Neural crest cell (in vitro differentiated cells): ENCODE data around the gene AGBL4. TPM values are rescaled to one million over a fixed set of nuclear protein-coding genes. Genes with fewer than 3 reads are reported as not detected.

ENCODE experiments used
- DNase-seq: peaks from one replicate; pipeline ENCODE4 v3.0.0; 2021; ENCODE audit warnings: low read depth, mixed read lengths, low spot score
- H3K27ac Mint-ChIP-seq: one replicate; pipeline ENCODE4 v1.8.0; 2021; ENCODE audit warnings: mild to moderate bottlenecking, mixed read lengths; ENCODE audit not compliant: unreplicated experiment
- H3K27me3 Mint-ChIP-seq: 2 replicates; pipeline ENCODE4 v1.8.0; 2021; ENCODE audit warnings: low read depth, mild to moderate bottlenecking, mixed read lengths
- H3K36me3 Mint-ChIP-seq: 2 replicates; pipeline ENCODE4 v1.8.0; 2021; ENCODE audit warnings: low read depth, mild to moderate bottlenecking, mixed read lengths
- H3K4me1 Mint-ChIP-seq: 2 replicates; pipeline ENCODE4 v1.8.0; 2021; ENCODE audit warnings: mixed read lengths
- H3K4me3 Mint-ChIP-seq: one replicate; pipeline ENCODE4 v1.8.0; 2021; ENCODE audit warnings: mild to moderate bottlenecking, mixed read lengths
- H3K9me3 Mint-ChIP-seq: 2 replicates; pipeline ENCODE4 v1.8.0; 2021; ENCODE audit warnings: mixed read lengths
- CTCF ChIP-seq: fragments of 200-600 bp; sonication (generic); conservative IDR thresholded peaks from 2 replicates; pipeline ENCODE4 v1.5.0; 2021; ENCODE audit warnings: antibody characterized with exemption, mild to moderate bottlenecking
- total RNA-seq: library from RNA; stranded (reverse); gene quantifications from 2 replicates; pipeline ENCODE4 v1.2.1, GENCODE V29; 2021

Gene AGBL4
- total RNA-seq, 1 donor from 2014 or later: 0.09 TPM

- Mint-ChIP-seq H3K4me1 (peaks cover 9% of the 10 kb centered on the region), H3K9me3 (no peaks in the 10 kb centered on the region), H3K36me3 (no peaks in the 10 kb centered on the region), H3K27me3 (peaks cover 8% of the 10 kb centered on the region), H3K27ac (no peak overlapping the region), H3K4me3 (no peak overlapping the region)
- no peak for TF ChIP-seq CTCF
- DNase-seq: no peak
These were observed 1406.5 kb downstream of the AGBL4 start for GRCh38 chr1:48617252-48617651.

- H3K27ac Mint-ChIP-seq: no peak overlapping the region
- DNase-seq: no peak
- peaks cover 9% of the 10 kb centered on the region for H3K4me1 Mint-ChIP-seq
- H3K9me3 Mint-ChIP-seq: no peaks in the 10 kb centered on the region
- no peak for TF ChIP-seq CTCF
- no peaks in the 10 kb centered on the region for H3K36me3 Mint-ChIP-seq
- peaks cover 4% of the 10 kb centered on the region for H3K27me3 Mint-ChIP-seq
- H3K4me3 Mint-ChIP-seq: no peak overlapping the region
These were observed 1407.0 kb downstream of the AGBL4 start for GRCh38 chr1:48616710-48617109.

GRCh38 chr1:48611841-48612240 is 1411.9 kb downstream of the AGBL4 start:
- Mint-ChIP-seq H3K4me1 (no peaks in the 10 kb centered on the region), H3K4me3 (no peak overlapping the region), H3K9me3 (no peaks in the 10 kb centered on the region), H3K36me3 (no peaks in the 10 kb centered on the region), H3K27ac (no peak overlapping the region), H3K27me3 (peaks cover 4% of the 10 kb centered on the region)
- TF ChIP-seq CTCF: no peak
- no peak for DNase-seq

- no peak for TF ChIP-seq CTCF
- Mint-ChIP-seq H3K4me3 (no peak overlapping the region), H3K9me3 (no peaks in the 10 kb centered on the region), H3K4me1 (no peaks in the 10 kb centered on the region), H3K27ac (no peak overlapping the region), H3K27me3 (peaks cover 4% of the 10 kb centered on the region), H3K36me3 (no peaks in the 10 kb centered on the region)
- DNase-seq: no peak
These were observed 1412.9 kb downstream of the AGBL4 start for GRCh38 chr1:48610628-48611542.

- no peaks in the 10 kb centered on the region for H3K9me3 Mint-ChIP-seq
- H3K4me3 Mint-ChIP-seq: no peak overlapping the region
- DNase-seq: no peak
- no peaks in the 10 kb centered on the region for H3K4me1 Mint-ChIP-seq
- peaks cover 10% of the 10 kb centered on the region for H3K27me3 Mint-ChIP-seq
- no peak for TF ChIP-seq CTCF
- H3K36me3 Mint-ChIP-seq: no peaks in the 10 kb centered on the region
- no peak overlapping the region for H3K27ac Mint-ChIP-seq
These were observed 1414.9 kb downstream of the AGBL4 start for GRCh38 chr1:48608882-48609281.
